ENCODE measurements around the gene FADS6. TPM values are rescaled to one million over a fixed set of nuclear protein-coding genes. Genes with fewer than 3 reads are reported as not detected.

FADS6 gene
- total RNA-seq, 1 donor from 2014 or later = 0.82 TPM

DNA sequence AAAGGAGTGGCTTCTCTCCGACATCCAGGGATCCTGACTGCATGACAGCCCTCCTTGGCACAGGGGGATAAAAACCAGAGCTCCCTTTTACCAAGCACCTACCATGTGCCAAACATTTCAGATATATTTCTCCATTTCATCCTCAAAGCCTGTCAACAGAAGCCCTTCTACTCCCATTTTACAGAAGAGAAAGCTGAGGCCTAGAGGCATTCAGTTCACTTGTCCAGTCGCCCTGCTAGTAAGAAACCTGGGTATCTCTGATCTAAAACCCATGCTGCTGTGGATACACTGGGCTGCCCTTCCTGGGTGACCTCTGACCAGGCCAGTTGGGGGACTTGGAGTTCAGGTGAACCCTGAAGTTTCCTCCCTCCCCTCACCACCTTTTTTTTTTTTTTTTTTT is 14.8 kb downstream of the FADS6 start:
- no peaks in the 10 kb centered on the region for H3K4me1 Mint-ChIP-seq (ENCODE audit: unreplicated experiment)
- no peaks in the 10 kb centered on the region for H3K9me3 Mint-ChIP-seq
- peak overlapping the region; percentile 85 for H3K27ac Mint-ChIP-seq
- TF ChIP-seq CTCF (conservative IDR thresholded peaks at IDR 0.05) = no peak
- peaks cover 24% of the 10 kb centered on the region for H3K27me3 Mint-ChIP-seq
- DNase-seq (ENCODE audit: extremely low spot score, unreplicated experiment) = no peak
- no peak overlapping the region for H3K4me3 Mint-ChIP-seq
- H3K36me3 Mint-ChIP-seq = no peaks in the 10 kb centered on the region

DNA sequence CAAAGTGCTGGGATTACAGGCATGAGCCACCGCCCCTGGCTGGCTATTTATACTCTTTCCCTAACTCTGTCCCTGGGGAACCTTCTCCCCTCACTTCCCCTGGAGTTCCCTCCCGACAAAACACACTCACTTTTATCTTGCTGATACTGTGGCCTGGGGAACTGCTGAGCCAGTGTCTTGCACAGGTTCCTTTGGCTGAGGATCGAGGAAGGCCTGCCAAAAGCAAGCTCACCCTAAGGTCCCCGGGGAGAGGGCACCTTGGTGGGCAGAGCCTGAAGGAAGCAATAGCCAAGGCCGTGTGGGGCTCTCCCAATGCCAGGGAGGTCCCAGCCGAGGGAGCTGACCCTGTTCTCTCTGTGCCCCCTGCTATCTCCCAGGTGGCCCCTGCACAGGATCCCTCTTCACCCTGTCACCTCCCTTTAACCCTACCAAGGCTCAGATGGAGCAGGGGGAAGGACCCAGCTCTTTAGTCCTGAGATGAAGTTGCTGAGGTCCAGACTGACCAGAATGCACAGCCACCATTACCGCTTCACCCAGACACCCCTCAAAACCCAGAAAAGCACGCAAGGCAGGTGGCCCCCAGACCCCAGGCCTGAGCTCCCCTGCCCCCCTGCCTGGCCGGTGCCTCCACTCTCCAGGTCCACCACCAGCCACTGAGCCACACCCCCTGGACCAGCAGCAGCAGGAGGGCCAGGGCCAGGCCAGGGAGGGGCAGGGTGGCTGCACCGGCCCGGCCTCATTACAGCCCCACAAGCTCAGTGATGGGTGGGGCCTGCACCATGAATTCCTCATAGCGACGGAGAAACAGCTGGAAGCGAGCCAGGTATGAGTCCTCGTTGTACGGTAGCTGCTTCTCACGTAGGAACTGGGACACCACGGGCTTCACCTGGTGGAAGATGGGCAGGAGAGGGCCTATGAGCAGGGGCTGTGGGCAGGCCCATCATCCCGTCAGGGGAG is 15.6 kb downstream of the FADS6 start:
- no peak overlapping the region for H3K4me3 Mint-ChIP-seq
- peaks cover 22% of the 10 kb centered on the region for H3K27me3 Mint-ChIP-seq
- no peak for DNase-seq (ENCODE audit: extremely low spot score, unreplicated experiment)
- no peak for TF ChIP-seq CTCF (conservative IDR thresholded peaks at IDR 0.05)
- peak overlapping the region; percentile 85 for H3K27ac Mint-ChIP-seq
- no peaks in the 10 kb centered on the region for H3K9me3 Mint-ChIP-seq
- H3K36me3 Mint-ChIP-seq = no peaks in the 10 kb centered on the region
- no peaks in the 10 kb centered on the region for H3K4me1 Mint-ChIP-seq (ENCODE audit: unreplicated experiment)

GRCh38 chr17:74875977-74876593 is 17.3 kb downstream of the FADS6 start:
- DNase-seq (ENCODE audit: extremely low spot score, unreplicated experiment) = no peak
- TF ChIP-seq CTCF (conservative IDR thresholded peaks at IDR 0.05) = no peak
- peaks cover 3% of the 10 kb centered on the region for H3K36me3 Mint-ChIP-seq
- peaks cover 12% of the 10 kb centered on the region for H3K4me1 Mint-ChIP-seq (ENCODE audit: unreplicated experiment)
- peaks cover 15% of the 10 kb centered on the region for H3K27me3 Mint-ChIP-seq
- H3K27ac Mint-ChIP-seq = peak overlapping the region; percentile 14
- peak overlapping the region; percentile 3 for H3K4me3 Mint-ChIP-seq
- H3K9me3 Mint-ChIP-seq = no peaks in the 10 kb centered on the region

DNA sequence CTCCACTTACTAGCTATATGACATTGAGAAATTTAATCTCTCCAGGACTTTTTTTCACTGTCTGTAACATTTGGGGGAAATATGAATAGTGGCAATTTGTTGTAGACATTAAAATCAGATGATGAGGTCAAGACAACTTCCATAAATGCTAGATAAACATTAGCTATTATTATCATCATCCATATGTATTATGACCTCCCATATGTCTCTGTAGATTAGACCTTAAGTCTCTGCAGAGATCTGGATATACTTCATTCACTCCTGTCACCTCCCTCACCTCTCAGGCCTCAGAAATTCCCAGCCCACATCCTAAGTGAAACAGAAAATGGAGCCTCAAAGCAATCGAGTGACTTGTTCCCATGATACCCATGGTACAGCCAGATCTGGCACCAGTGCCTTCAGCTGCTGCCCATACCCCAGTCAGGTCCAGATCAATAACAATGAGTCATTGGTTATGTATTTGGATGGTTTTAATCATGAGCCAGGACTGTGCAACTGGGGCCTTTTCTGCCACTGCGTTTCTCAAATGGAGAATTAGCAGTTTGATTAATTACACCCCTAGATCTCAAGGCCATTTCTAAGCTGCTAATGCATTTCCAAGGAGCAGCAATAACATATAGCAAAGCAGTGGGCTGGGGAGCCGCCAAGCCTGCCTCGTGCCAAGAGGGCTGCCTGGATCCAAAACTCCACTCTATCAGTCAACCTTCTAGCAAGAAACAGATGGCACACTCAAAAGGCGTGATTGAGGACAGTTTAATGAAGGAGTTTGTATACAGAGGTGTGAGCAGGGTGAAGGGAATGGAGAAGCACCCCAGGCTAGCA is 18.1 kb downstream of the FADS6 start:
- no peaks in the 10 kb centered on the region for H3K9me3 Mint-ChIP-seq
- H3K27ac Mint-ChIP-seq = peak overlapping the region; percentile 14
- H3K27me3 Mint-ChIP-seq = peaks cover 11% of the 10 kb centered on the region
- peak overlapping the region; percentile 23 for H3K4me3 Mint-ChIP-seq
- no peak for TF ChIP-seq CTCF (conservative IDR thresholded peaks at IDR 0.05)
- no peak for DNase-seq (ENCODE audit: extremely low spot score, unreplicated experiment)
- H3K36me3 Mint-ChIP-seq = peaks cover 3% of the 10 kb centered on the region
- peaks cover 12% of the 10 kb centered on the region for H3K4me1 Mint-ChIP-seq (ENCODE audit: unreplicated experiment)

DNA sequence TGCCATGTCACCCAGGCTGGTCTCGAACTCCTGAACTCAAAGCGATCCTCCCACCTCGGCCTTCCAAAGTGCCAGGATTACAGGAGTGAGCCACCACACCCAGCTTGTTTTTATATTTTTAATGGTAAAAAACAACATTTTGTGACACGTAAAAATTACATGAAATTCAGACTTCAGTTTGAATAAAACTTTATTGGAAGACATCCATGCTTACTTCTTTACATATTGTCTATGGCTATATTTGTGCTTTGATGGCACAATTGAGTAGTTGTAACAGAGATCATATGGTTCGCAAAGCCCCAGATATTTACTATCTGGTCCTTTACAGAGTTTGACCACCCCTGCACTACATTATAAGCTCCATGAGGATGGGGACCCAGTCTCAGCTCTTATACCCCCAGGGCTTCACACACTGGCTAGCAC is 18.8 kb downstream of the FADS6 start:
- Mint-ChIP-seq H3K36me3 (peaks cover 4% of the 10 kb centered on the region), H3K27me3 (peaks cover 8% of the 10 kb centered on the region), H3K4me3 (peak overlapping the region; percentile 14), H3K4me1 (ENCODE audit: unreplicated experiment) (peaks cover 14% of the 10 kb centered on the region), H3K9me3 (no peaks in the 10 kb centered on the region), H3K27ac (no peak overlapping the region)
- no peak for DNase-seq (ENCODE audit: extremely low spot score, unreplicated experiment)
- TF ChIP-seq CTCF (conservative IDR thresholded peaks at IDR 0.05) = no peak
